ENCODE measurements around the gene XPO1. TPM values are rescaled to one million over a fixed set of nuclear protein-coding genes. Genes with fewer than 3 reads are reported as not detected.
"Not testable (repeated sequence)": the region's sequence is repeated elsewhere in the genome, so short reads cannot be mapped to it uniquely, and the experiment has no call there.

Gene XPO1
- polyA plus RNA-seq, 6 donors from 2014 or later: 32.3 to 54.2 (median 42.3) TPM

- no peak for DNase-seq
- H3K27ac Mint-ChIP-seq: peak overlapping the region in 2 of 6 donors; percentile 12 to 22
- H3K4me3 Mint-ChIP-seq: no peak overlapping the region
Measured at GRCh38 chr2:61549546-61549945, 11.4 kb upstream of the XPO1 start.

DNA sequence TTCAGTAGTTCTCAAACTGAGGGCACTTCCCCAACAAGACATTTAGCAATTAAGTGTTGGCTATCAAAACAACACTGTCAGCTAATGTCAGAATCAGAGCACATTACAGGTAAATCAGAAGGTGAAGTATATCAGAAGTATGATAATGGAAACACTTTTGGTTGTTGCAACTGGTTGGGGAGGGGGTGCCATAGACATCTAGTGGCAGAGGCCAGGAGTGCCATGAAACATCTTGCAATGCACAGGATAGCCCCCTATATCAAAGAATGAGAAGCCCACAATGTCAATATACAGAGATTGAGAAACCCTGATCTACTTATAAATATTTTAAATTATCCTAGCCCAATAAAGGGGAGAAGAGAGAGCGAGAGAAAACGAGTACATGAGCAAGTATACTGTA, 4.9 kb upstream of the XPO1 start:
- ATAC-seq (ENCODE audit: low read depth in 2 of 2) (no peak), DNase-seq (peak; percentile 3)
- Mint-ChIP-seq H3K27me3 (no peaks in the 10 kb centered on the region), H3K4me1 (peaks cover 0 to 8% (median 7%) of the 10 kb centered on the region in 3 donors), H3K9me3 (no peaks in the 10 kb centered on the region), H3K27ac (no peak overlapping the region), H3K36me3 (peaks cover 0 to 4% of the 10 kb centered on the region in 2 donors), H3K4me3 (no peak overlapping the region)

More at GRCh38 chr2:61549546-61549945, 11.4 kb upstream of the XPO1 start:
- H3K9me3 Mint-ChIP-seq: no peaks in the 10 kb centered on the region
- H3K27me3 Mint-ChIP-seq: no peaks in the 10 kb centered on the region
- ATAC-seq (ENCODE audit: low read depth in 2 of 2): no peak
- no peaks in the 10 kb centered on the region for H3K4me1 Mint-ChIP-seq
- H3K36me3 Mint-ChIP-seq: no peaks in the 10 kb centered on the region

GRCh38 chr2:61540167-61540566, 2.0 kb upstream of the XPO1 start:
- not testable (repeated sequence) for H3K9me3 Mint-ChIP-seq; ATAC-seq (ENCODE audit: low read depth in 2 of 2); DNase-seq; H3K36me3 Mint-ChIP-seq; H3K27me3 Mint-ChIP-seq; H3K4me3 Mint-ChIP-seq
- Mint-ChIP-seq H3K27ac (peak overlapping the region in 2 of 6 donors; percentile 34 to 99), H3K4me1 (peaks cover 17 to 25% (median 21%) of the 10 kb centered on the region in 3 donors)

GRCh38 chr2:61538920-61539520, 864 bp upstream of the XPO1 start:
- DNase-seq: peak; percentile 29
- Mint-ChIP-seq H3K4me3 (peak overlapping the region; percentile 87 to 99 (median 94)), H3K4me1 (peaks cover 20 to 32% (median 30%) of the 10 kb centered on the region in 3 donors), H3K9me3 (no peaks in the 10 kb centered on the region), H3K27me3 (no peaks in the 10 kb centered on the region), H3K36me3 (peaks cover 0 to 8% of the 10 kb centered on the region in 2 donors), H3K27ac (peak overlapping the region; percentile 99 to 100 (median 100))
- ATAC-seq (ENCODE audit: low read depth in 2 of 2): no peak

DNA sequence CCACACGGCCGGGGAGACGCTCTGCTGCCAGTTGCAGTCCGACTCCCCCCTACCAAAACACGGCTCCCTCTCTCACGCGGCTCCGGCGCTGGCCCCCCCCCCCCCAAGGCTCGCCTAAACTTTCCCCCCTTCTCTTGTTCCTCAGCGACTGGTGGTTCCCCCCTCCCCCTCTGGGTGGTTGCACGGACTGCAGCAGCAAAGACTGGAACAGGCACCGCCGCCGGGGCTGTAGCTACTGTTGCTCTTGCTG, 281 bp downstream of the XPO1 start:
- DNase-seq (no peak), ATAC-seq (ENCODE audit: low read depth in 2 of 2) (no peak)
- Mint-ChIP-seq H3K4me1 (peaks cover 20 to 35% (median 30%) of the 10 kb centered on the region in 3 donors), H3K4me3 (peak overlapping the region; percentile 87 to 99 (median 94)), H3K9me3 (no peaks in the 10 kb centered on the region), H3K27me3 (no peaks in the 10 kb centered on the region), H3K36me3 (peaks cover 0 to 8% of the 10 kb centered on the region in 2 donors), H3K27ac (peak overlapping the region; percentile 99 to 100 (median 100))

- Mint-ChIP-seq H3K9me3 (no peaks in the 10 kb centered on the region), H3K27me3 (no peaks in the 10 kb centered on the region), H3K27ac (peak overlapping the region; percentile 99 to 100 (median 100)), H3K4me1 (peaks cover 20 to 35% (median 30%) of the 10 kb centered on the region in 3 donors), H3K36me3 (peaks cover 0 to 8% of the 10 kb centered on the region in 2 donors), H3K4me3 (peak overlapping the region; percentile 87 to 99 (median 95))
- ATAC-seq (ENCODE audit: low read depth in 2 of 2) (no peak), DNase-seq (peak; percentile 42)
Measured at GRCh38 chr2:61537277-61537949, 743 bp downstream of the XPO1 start.

GRCh38 chr2:61536572-61537276, 1.4 kb downstream of the XPO1 start:
- Mint-ChIP-seq H3K4me1 (peaks cover 20 to 35% (median 30%) of the 10 kb centered on the region in 3 donors), H3K27me3 (no peaks in the 10 kb centered on the region), H3K27ac (peak overlapping the region; percentile 92 to 100 (median 97)), H3K4me3 (peak overlapping the region; percentile 87 to 99 (median 95)), H3K9me3 (no peaks in the 10 kb centered on the region), H3K36me3 (peaks cover 0 to 8% of the 10 kb centered on the region in 2 donors)
- DNase-seq: peak; percentile 83
- ATAC-seq (ENCODE audit: low read depth in 2 of 2): peak; percentile 56 to 57

GRCh38 chr2:61536180-61536571, 2.0 kb downstream of the XPO1 start:
- H3K4me3 Mint-ChIP-seq: peak overlapping the region; percentile 87 to 99 (median 95)
- H3K27ac Mint-ChIP-seq: peak overlapping the region; percentile 92 to 100 (median 97)
- H3K36me3 Mint-ChIP-seq: peaks cover 0 to 8% of the 10 kb centered on the region in 2 donors
- no peak for ATAC-seq (ENCODE audit: low read depth in 2 of 2)
- no peaks in the 10 kb centered on the region for H3K9me3 Mint-ChIP-seq
- peaks cover 20 to 35% (median 30%) of the 10 kb centered on the region in 3 donors for H3K4me1 Mint-ChIP-seq
- DNase-seq: no peak
- no peaks in the 10 kb centered on the region for H3K27me3 Mint-ChIP-seq

- Mint-ChIP-seq H3K9me3 (no peaks in the 10 kb centered on the region), H3K36me3 (peaks cover 0 to 8% of the 10 kb centered on the region in 2 donors), H3K27ac (peak overlapping the region in 5 of 6 donors; percentile 38 to 99 (median 92)), H3K4me3 (peak overlapping the region; percentile 87 to 99 (median 95)), H3K27me3 (no peaks in the 10 kb centered on the region), H3K4me1 (peaks cover 20 to 35% (median 30%) of the 10 kb centered on the region in 3 donors)
- ATAC-seq (ENCODE audit: low read depth in 2 of 2) (no peak), DNase-seq (no peak)
Measured at GRCh38 chr2:61535449-61535848, 2.7 kb downstream of the XPO1 start.

- H3K4me1 Mint-ChIP-seq: peaks cover 20 to 35% (median 30%) of the 10 kb centered on the region in 3 donors
- peak overlapping the region in 6 of 8 donors; percentile 56 to 99 (median 93) for H3K4me3 Mint-ChIP-seq
- H3K27me3 Mint-ChIP-seq: no peaks in the 10 kb centered on the region
- ATAC-seq (ENCODE audit: low read depth in 2 of 2): no peak
- peaks cover 0 to 8% of the 10 kb centered on the region in 2 donors for H3K36me3 Mint-ChIP-seq
- H3K9me3 Mint-ChIP-seq: no peaks in the 10 kb centered on the region
- no peak for DNase-seq
- peak overlapping the region in 3 of 6 donors; percentile 38 to 99 (median 39) for H3K27ac Mint-ChIP-seq
Measured at GRCh38 chr2:61534926-61535325, 3.2 kb downstream of the XPO1 start.

DNA sequence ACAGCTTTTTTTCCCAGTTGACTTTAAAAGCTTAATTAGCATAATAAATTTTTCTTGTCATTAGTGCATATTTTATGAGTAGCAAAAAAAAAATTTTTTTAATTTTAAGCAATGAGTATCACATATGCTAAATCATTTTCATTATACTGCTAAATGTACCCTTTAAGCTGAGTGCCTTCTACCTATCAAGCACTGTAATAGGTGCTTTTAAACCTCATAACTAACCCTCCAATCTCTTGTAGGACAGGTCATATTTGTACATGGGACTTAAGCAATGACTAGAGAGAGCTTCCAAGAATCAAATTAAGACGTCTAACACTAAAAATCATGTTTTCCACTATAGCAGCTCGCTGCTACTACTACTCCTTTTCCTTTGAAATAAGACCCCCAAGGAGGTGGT, 7.4 kb downstream of the XPO1 start:
- no peak overlapping the region for H3K4me3 Mint-ChIP-seq
- H3K4me1 Mint-ChIP-seq: peaks cover 8 to 36% (median 11%) of the 10 kb centered on the region in 3 donors
- no peak for ATAC-seq (ENCODE audit: low read depth in 2 of 2)
- no peaks in the 10 kb centered on the region for H3K9me3 Mint-ChIP-seq
- peak overlapping the region in 1 of 6 donors; percentile 76 for H3K27ac Mint-ChIP-seq
- DNase-seq: no peak
- H3K36me3 Mint-ChIP-seq: no peaks in the 10 kb centered on the region
- no peaks in the 10 kb centered on the region for H3K27me3 Mint-ChIP-seq

- ATAC-seq (ENCODE audit: low read depth in 2 of 2): no peak
- H3K4me1 Mint-ChIP-seq: peaks cover 2 to 30% (median 5%) of the 10 kb centered on the region in 3 donors
- DNase-seq: no peak
- H3K27me3 Mint-ChIP-seq: no peaks in the 10 kb centered on the region
- H3K4me3 Mint-ChIP-seq: no peak overlapping the region
- peak overlapping the region in 3 of 6 donors; percentile 16 to 34 (median 30) for H3K27ac Mint-ChIP-seq
- no peaks in the 10 kb centered on the region for H3K36me3 Mint-ChIP-seq
- no peaks in the 10 kb centered on the region for H3K9me3 Mint-ChIP-seq
Measured at GRCh38 chr2:61529944-61530735, 8.0 kb downstream of the XPO1 start.

- no peaks in the 10 kb centered on the region for H3K27me3 Mint-ChIP-seq
- DNase-seq (no peak), ATAC-seq (ENCODE audit: low read depth in 2 of 2) (no peak)
- H3K4me3 Mint-ChIP-seq: no peak overlapping the region
- H3K9me3 Mint-ChIP-seq: no peaks in the 10 kb centered on the region
- H3K27ac Mint-ChIP-seq: peak overlapping the region in 2 of 6 donors; percentile 64 to 66
- H3K4me1 Mint-ChIP-seq: peaks cover 0 to 12% (median 0%) of the 10 kb centered on the region in 3 donors
- peaks cover 0 to 9% of the 10 kb centered on the region in 2 donors for H3K36me3 Mint-ChIP-seq
Measured at GRCh38 chr2:61520261-61520660, 17.9 kb downstream of the XPO1 start.

Measured in naive B cell (primary cell).